Spleen (tissue), 11 donors: ENCODE data around the gene GAB4. TPM values are rescaled to one million over a fixed set of nuclear protein-coding genes. Genes with fewer than 3 reads are reported as not detected.

ENCODE experiments used
- DNase-seq: peaks from one replicate; pipeline ENCODE4 v3.0.0-alpha.2; 2020
- H3K27ac ChIP-seq, 8 donors: fragments of 200-600 bp; sonication (generic) in 7 of 8; 1 replicate in 4 of 8; 2 replicates in 4 of 8; pipeline versions ENCODE4 v1.5.0 to v1.8.0; 2016 to 2021; ENCODE audit warnings: inconsistent platforms in 4 of 8, mild to moderate bottlenecking in 4 of 8, moderate library complexity in 1 of 8
- H3K27me3 ChIP-seq, 7 donors: fragments of 200-600 bp; sonication (generic) in 6 of 7; replicated peaks in 1 of 7; 1 replicate in 4 of 7; 2 replicates in 3 of 7; pipeline versions ENCODE4 v1.5.0 to v1.8.0; 2016 to 2021; ENCODE audit warnings: inconsistent platforms in 3 of 7, mild to moderate bottlenecking in 1 of 7
- H3K36me3 ChIP-seq, 6 donors: fragments of 200-600 bp; sonication (generic) in 5 of 6; 1 replicate in 4 of 6; 2 replicates in 2 of 6; pipeline versions ENCODE4 v1.5.0 to v1.8.0; 2016 to 2021; ENCODE audit warnings: inconsistent platforms in 2 of 6
- H3K4me1 ChIP-seq, 6 donors: fragments of 200-600 bp; sonication (generic) in 5 of 6; 1 replicate in 3 of 6; 2 replicates in 3 of 6; pipeline versions ENCODE4 v1.5.0 to v1.8.0; 2016 to 2021; ENCODE audit warnings: inconsistent platforms in 3 of 6
- H3K4me3 ChIP-seq, 8 donors: fragments of 200-600 bp; sonication (generic) in 7 of 8; 1 replicate in 4 of 8; 2 replicates in 4 of 8; pipeline versions ENCODE4 v1.5.0 to v1.8.0; 2016 to 2021; ENCODE audit warnings: inconsistent platforms in 4 of 8, mild to moderate bottlenecking in 4 of 8, moderate library complexity in 2 of 8
- H3K9me3 ChIP-seq, 8 donors: fragments of 200-600 bp; sonication (generic) in 7 of 8; 1 replicate in 4 of 8; 2 replicates in 4 of 8; pipeline versions ENCODE4 v1.5.0 to v1.8.0; 2016 to 2021; ENCODE audit warnings: inconsistent platforms in 4 of 8
- CTCF ChIP-seq, 11 experiments: fragments of 200-600 bp in 7 of 11; fragments of 450-650 bp in 4 of 11; sonication (generic) in 4 of 11; IDR thresholded peaks in 8 of 11; conservative IDR thresholded peaks in 3 of 11; 1 replicate in 7 of 11; 2 replicates in 4 of 11; pipeline versions ENCODE4 v1.4.0 to v1.8.0; 2016 to 2021; ENCODE audit warnings: antibody characterized with exemption in 11 of 11, inconsistent platforms in 4 of 11, mild to moderate bottlenecking in 1 of 11
- POLR2A ChIP-seq, 3 donors: fragments of 450-650 bp; IDR thresholded peaks; one replicate each; pipeline ENCODE4 v1.5.1; 2017; ENCODE audit warnings: antibody characterized with exemption in 3 of 3, mild to moderate bottlenecking in 1 of 3
- POLR2AphosphoS5 ChIP-seq, 3 donors: sonication (generic); formaldehyde crosslinking; IDR thresholded peaks; one replicate each; pipeline ENCODE4 v1.5.1; 2017; ENCODE audit warnings: antibody characterized with exemption in 3 of 3
- WGBS, 5 donors: extraction: QIAGEN DNeasy Blood & Tissue Kit in 3 of 5; methylation state at CpG; one replicate each; pipeline versions ENCODE4 v1.1.5 to v1.1.7; 2013 to 2018; 5-methylcytosine and 5-hydroxymethylcytosine counted together
- intact Hi-C: fragments of 100-400 bp; cut with DNase I; formaldehyde crosslinking; loops from one replicate; pipeline ENCODE4 v1.15.0; 2023; ENCODE audit warnings: low total_unique reads
- polyA plus RNA-seq, 3 donors: library from polyadenylated mRNA; stranded (reverse); fragments of 200-250 nt; gene quantifications; one replicate each; pipeline ENCODE4 v1.2.1, GENCODE V29; 2013
- total RNA-seq, 7 donors: library from RNA; depleted of rRNA in 3 of 7; stranded (reverse); fragments of >200 nt in 3 of 7; fragmentation: NEBNext Ultra II Directional in 4 of 7; extraction: Animal tissue kit (Norgen Biotek cat#: 25700) in 4 of 7; gene quantifications; one replicate each; pipeline versions ENCODE4 v1.1.0 to v1.2.1, GENCODE V29; 2016 to 2021
- donor health status: healthy with polysubstance abuse.
- donor health status: DM: no; HTN: no; CAD: no; lungs with moderate emphysema.
- donor health status: DM: no; HTN: no; CAD: no.
- donor health status: Bipolar disorder and iron deficiency.
- donor health status: healthy.
- donor health status: DM: no; HTN: no; CAD: no.
- donor health status: DM: yes; HTN: yes; CAD: no.

GAB4 gene
- total and polyA plus RNA-seq, 10 donors: 0.03 to 0.46 (median 0.25) TPM; not detected in 7

DNA sequence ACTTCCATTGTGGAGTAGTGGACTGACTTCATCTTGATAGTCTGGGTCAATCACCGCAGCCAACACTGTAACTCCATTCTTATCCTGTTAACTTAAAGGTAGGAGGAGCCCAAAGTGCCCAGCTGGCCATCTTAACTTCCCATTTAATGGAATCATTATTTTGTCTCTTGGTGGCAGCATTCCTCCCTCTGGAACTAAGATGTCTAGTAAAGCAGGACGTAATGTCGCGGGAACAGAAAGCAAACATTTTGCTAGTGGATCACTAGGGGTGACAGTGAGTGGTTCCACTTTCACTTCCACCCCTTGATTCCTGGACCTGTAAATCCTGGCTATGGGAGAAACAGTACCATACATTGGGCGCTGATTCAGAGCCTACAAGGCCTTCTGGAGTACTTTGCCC lies 71.4 kb downstream of the GAB4 start:
- no peaks in the 10 kb centered on the region for H3K36me3 ChIP-seq
- WGBS, 5 donors: 80 to 89% (median 86%) methylated on average over 5 of the region's 5 CpGs
- no peaks in the 10 kb centered on the region for H3K4me1 ChIP-seq
- intact Hi-C loops: no loop called here
- no peak overlapping the region for H3K4me3 ChIP-seq
- peaks cover 0 to 18% (median 0%) of the 10 kb centered on the region in 7 donors for H3K27me3 ChIP-seq
- H3K27ac ChIP-seq: no peak overlapping the region
- DNase-seq: no peak
- no peak for TF ChIP-seq POLR2A (IDR thresholded peaks at IDR 0.05)
- no peak for TF ChIP-seq CTCF (IDR thresholded peaks at IDR 0.05 in 8 of 11, conservative IDR thresholded peaks at IDR 0.05 in 3 of 11)
- TF ChIP-seq POLR2AphosphoS5 (IDR thresholded peaks at IDR 0.05): no peak
- H3K9me3 ChIP-seq: no peaks in the 10 kb centered on the region

DNA sequence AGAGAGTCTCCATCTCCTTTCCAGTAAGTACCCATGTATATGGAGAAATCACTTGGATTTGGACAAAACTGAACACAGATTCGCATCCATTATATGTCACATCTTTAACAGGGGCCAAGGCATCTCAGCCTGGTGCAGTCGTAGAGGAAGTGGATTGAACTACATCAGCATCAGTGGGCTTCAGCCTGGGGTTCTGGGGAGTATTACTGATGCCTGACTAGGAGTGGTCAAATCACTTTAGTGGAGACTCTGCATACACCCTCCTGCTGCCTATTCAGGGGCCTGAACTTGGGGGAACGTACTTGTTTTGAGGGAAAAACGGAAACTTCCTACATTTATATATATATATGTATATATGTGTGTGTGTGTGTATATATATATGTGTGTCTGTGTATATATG lies 72.8 kb downstream of the GAB4 start:
- TF ChIP-seq POLR2A (IDR thresholded peaks at IDR 0.05) (no peak), POLR2AphosphoS5 (IDR thresholded peaks at IDR 0.05) (no peak), CTCF (IDR thresholded peaks at IDR 0.05 in 8 of 11, conservative IDR thresholded peaks at IDR 0.05 in 3 of 11) (no peak)
- Histone ChIP-seq H3K4me3 (no peak overlapping the region), H3K4me1 (no peaks in the 10 kb centered on the region), H3K36me3 (no peaks in the 10 kb centered on the region), H3K27ac (no peak overlapping the region), H3K9me3 (no peaks in the 10 kb centered on the region), H3K27me3 (peaks cover 0 to 32% (median 5%) of the 10 kb centered on the region in 7 donors)
- WGBS, 5 donors: 68 to 87% (median 75%) methylated on average over 4 of the region's 4 CpGs
- no peak for DNase-seq
- intact Hi-C loops: no loop called here

DNA sequence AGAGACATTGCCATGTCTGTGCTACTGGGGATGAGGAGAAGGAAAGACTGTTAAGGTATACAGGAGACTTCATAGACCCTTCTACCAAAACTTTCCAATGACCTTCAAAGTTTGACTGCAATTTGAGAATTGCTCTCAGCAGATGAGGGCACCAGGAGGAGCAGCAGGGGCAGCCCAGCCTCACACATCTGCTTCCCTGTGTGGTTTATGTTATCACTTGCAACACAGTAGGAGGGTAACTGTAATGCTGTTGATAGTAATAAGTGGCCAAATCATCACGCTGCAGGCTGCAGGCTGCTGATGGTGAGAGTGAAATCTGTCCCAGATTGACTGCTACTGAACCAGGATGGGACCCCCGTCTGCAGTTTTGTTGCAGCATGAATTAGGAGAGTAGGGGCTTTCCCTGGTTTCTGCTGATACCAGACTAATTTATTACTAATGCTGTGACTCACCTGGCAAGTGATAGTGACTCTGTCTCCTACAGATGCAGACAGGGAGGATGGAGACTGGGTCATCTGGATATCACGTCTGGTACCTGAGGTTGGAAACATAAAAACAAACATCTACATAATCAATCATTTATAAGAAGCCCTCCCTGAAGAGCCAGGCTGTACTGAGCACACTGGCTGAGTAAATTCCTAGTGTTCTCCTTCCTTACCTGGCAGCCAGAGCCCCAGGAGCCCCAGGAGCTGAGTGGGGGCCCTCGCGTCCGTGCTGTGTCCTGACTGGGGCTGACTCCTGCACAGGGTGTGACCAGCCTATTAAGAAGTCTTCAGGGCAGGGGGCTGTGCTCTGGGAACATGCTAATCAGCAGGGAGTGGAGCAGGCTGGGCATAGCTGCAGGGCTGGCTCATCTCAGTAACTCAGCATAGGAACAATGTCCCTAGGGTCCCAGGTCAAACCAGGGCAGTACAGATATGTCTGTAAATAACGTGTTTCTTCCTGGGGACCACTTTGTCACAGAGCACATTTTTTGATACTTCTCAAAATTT lies 74.4 kb downstream of the GAB4 start:
- Histone ChIP-seq H3K4me1 (no peaks in the 10 kb centered on the region), H3K9me3 (no peaks in the 10 kb centered on the region), H3K27ac (no peak overlapping the region), H3K27me3 (peaks cover 0 to 40% (median 5%) of the 10 kb centered on the region in 7 donors), H3K36me3 (no peaks in the 10 kb centered on the region), H3K4me3 (no peak overlapping the region)
- DNase-seq: no peak
- 48 to 55% (median 54%) methylated on average over 7 of the region's 7 CpGs for WGBS, 5 donors
- intact Hi-C loops: no loop called here
- TF ChIP-seq POLR2A (IDR thresholded peaks at IDR 0.05) (no peak), POLR2AphosphoS5 (IDR thresholded peaks at IDR 0.05) (no peak), CTCF (IDR thresholded peaks at IDR 0.05 in 8 of 11, conservative IDR thresholded peaks at IDR 0.05 in 3 of 11) (no peak)

DNA sequence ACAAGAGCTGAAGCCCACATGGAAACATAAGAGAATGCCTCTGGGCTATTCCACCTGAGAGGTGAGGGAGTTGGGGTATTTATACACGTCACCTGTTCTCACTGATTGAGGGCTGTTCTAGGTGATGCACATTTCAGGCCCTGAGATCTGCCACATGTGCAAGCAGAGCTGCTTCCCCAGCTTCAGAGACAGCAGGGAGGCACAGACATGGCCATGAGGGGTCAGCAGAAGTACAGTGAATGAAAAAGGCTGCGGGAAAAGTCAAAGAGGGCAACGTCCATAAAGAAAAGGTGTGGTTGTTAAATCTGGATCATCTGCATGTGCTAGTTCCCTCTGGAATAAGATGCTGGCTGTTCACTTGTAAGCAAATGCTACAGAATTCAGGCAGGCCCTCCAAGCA lies 75.4 kb downstream of the GAB4 start:
- Histone ChIP-seq H3K36me3 (no peaks in the 10 kb centered on the region), H3K4me3 (no peak overlapping the region), H3K27me3 (peaks cover 0 to 40% (median 5%) of the 10 kb centered on the region in 7 donors), H3K4me1 (no peaks in the 10 kb centered on the region), H3K27ac (no peak overlapping the region), H3K9me3 (no peaks in the 10 kb centered on the region)
- intact Hi-C loops: no loop called here
- WGBS, 5 donors: 47 to 74% (median 55%) methylated on average over 3 of the region's 3 CpGs
- DNase-seq: no peak
- TF ChIP-seq CTCF (IDR thresholded peaks at IDR 0.05 in 8 of 11, conservative IDR thresholded peaks at IDR 0.05 in 3 of 11) (no peak), POLR2AphosphoS5 (IDR thresholded peaks at IDR 0.05) (no peak), POLR2A (IDR thresholded peaks at IDR 0.05) (no peak)
